HL-60/S4 (cell line): Measurements from ENCODE around the gene ZFYVE28.

Experiments used
- in situ Hi-C: fragments of 300-500 bp; cut with MboI; formaldehyde crosslinking; loops from 2 replicates; pipeline ENCODE4 v1.14.3; 2022; ENCODE audit warnings: low sequenced_read_pairs

ZFYVE28 gene

DNA sequence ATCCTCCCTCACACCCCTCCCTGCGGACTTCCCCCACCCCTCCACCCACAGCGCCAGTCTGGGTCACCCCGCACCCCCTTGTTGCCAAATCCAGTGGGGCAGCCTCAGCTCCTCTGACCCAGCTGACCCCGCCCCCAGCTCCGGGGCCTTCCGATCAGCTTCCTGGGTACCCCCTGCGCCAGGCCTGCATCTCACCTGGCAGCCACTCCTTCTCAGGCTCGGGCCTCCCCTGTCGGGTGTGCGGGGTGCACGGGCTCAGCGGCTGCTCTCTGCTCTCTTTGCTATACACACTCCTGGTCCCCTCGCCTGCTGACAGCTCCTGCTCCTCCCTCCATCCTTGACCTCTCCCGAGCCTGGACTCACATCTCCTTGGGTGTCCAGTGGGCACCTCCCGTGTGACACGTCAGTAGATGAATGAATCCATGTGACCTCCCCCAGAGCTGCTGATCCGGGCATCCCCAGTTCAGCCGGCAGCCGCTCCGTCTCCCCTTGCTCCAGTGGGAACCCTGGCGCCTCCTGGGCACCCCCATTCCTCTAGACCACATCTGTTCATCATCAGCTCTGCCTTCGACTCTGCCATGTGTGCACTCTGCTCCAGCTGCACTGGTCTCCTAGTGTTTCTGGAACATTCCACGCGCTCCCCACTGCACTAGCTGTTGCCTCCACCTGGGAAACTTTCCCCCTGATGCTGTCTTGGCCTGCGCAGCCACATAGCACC is 10.2 kb upstream of the ZFYVE28 start:
- in situ Hi-C loops = no loop called here

DNA sequence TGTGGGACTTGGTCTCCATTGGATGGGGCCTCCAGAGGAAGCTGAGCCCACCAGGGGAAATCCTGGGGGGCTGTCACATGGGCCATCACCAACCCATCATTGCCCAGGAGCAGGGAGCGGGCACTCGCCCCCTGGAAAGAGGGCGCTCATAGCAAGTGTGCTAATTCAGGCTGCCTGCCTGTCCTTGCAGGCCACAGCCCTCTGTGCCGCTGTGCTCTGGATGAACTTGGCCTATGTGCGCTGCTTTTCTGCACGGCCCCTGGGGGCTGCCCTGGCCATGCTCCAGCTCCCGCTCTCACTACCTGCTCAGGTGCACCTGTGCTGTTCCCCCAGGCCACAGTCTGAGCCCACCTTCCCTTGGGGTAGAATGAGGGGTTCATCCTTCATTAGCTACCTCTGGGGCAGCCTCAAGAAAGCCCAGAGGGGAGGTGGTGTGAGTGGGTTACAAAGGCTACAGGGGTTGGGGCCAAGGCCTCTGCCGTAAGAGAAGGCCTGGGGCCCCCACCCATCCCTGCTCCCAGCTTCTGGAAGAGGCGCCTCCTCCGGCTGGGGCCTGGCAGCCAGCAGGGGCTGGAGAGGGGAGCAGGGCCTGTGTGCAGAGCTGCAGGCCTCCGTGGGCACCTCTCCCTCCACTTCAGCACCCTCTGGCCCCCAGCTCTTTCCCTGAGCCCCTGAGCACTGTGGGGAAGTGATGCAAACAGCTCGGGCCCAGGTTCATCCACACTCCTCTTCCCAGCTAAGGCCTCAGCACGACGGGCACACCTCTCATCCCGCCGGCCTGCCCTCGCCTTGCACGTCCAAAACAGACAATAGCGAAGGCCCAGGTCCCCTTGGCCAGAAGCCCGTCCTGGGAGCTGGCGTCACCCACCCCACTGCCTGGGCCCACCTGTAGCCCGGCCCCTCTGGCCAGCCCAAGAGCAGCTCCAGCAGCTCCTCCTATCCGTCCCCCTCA is 9.2 kb upstream of the ZFYVE28 start:
- in situ Hi-C loops = no loop called here

DNA sequence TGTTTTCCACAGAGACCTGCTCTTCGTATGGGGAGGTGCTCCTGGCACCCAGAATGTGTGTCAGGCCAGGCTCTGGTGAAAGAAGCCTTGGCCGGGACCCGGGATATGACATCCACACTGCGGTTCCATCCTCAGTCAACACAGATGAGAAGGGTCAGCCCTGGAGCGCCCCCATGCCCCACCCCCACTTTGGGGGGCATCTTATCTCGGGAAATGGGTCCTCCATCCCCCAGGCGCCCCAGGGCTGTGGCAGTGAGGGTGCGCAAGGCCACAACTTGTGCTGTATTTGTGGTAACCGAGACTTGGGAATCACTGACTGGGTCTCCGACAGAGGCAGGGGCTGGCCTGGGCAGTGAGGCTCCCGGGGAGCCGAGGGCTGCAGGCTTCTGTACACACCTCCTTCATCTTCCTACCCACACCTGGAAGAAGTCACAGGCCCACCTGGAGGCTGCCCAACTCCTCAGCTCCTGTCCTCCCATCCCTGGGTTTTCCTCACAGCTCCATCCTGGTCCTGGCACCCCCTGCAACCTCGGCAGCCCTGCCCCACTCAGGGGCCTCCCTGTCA is 8.3 kb upstream of the ZFYVE28 start:
- in situ Hi-C loops = no loop called here

DNA sequence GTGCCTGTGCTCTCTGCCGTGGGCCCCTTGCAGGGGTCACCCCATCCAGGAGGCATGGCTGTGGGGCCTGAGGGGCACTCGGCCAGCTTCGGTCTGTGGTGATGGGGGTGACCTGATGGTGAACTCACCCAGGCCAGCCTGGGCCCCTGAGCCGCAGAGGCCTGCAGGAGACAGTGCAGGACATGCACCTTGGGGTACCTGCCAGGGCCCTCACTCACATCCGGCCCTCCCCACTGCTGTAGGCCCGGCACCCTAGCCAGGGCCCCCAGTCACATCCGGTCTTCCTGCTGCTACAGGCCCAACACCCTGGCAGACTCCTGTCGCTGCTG is 7.6 kb upstream of the ZFYVE28 start:
- in situ Hi-C loops = no loop called here

DNA sequence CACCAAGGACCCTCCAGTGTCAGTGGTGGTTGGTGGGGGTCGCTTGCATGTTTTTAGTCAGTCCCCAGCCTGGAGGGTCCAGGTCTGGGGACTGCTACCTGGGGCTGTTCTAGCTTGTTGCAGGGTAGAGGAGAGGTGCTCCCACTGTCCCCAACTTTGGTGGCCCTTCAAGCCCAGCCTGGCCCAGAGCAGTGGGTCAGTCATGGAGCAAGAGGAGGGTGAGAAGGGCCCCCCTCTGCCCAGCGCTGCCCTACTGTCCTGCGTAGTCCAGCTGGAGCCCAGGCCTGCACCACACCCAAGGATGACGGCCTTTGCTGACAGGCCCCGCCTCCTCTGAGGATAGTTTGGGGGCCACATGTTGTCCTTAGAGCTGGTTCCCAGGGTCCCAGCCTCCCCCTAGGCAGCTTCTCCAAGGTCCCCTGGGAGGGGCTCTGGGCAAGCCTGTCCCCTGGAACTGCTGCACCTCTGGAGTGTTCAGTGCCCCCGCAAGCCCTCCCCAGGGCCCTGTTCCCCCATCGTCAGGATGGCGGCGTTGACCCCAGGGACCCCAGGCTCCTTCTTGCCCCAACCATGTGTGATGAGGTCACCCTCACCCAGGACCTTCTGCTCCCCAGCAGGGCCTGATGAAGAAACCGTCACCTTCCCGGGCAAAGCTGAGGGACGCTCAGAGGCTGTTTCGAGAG is 7.1 kb upstream of the ZFYVE28 start:
- in situ Hi-C loops = no loop called here

DNA sequence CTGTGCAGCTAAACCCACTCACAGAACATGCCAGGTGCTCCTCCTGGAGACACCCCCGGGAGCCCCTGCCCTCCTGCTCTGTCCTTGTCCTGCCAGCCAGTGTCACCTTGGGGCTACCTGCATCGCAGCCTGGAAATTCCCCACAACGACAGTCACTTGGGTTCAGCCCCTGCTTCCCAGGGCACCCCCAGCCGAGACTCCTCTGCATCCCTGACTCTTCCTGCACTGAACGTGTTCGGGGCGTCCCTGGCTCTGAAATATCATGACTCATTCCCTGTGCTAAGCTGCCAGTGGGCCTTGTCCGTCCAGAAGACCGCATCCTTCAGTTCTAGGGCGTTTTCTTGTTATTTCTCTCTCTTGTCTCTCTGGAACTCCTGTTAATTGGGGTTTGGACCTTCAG is 6.1 kb upstream of the ZFYVE28 start:
- in situ Hi-C loops = no loop called here

DNA sequence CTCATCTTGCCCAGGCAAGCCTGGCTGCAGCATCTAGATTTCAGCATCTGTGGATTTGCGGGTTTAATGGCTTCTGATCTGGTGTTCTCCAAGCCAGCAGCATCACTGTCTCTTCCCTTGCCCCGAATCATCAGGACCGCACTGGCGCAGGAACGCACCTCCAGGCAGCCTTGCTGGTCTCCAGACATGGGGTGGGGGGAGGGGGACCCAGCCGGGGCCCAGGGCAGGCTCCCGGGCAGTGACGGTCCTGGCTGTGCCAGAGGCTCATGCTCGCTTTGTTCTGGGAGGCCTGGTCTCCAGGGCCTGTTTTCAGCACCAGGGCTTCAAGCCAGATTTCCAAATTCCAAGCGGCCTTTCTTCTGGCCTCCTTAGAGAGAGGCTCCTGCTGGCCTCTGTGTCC is 5.2 kb upstream of the ZFYVE28 start:
- in situ Hi-C loops = no loop called here

DNA sequence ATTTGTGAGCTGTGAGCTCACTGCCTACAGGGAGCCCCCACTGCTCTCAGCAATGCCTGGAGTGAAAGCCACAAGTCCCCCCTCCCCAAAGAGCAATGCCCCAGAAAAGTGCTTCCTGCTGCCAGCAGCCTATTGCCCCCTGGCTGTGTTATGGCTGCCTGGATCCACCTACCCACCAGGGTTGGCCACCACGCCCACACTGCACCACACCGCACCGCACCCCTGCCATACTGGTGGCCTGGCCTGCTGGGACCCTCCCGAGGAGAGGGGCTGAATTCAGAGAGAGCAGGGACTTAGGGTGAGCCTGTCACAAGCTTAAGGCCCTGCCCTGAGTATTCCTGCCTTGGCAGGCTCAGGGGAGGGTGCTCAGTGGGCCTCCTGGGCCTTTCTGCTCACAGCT is 4.6 kb upstream of the ZFYVE28 start:
- in situ Hi-C loops = no loop called here

DNA sequence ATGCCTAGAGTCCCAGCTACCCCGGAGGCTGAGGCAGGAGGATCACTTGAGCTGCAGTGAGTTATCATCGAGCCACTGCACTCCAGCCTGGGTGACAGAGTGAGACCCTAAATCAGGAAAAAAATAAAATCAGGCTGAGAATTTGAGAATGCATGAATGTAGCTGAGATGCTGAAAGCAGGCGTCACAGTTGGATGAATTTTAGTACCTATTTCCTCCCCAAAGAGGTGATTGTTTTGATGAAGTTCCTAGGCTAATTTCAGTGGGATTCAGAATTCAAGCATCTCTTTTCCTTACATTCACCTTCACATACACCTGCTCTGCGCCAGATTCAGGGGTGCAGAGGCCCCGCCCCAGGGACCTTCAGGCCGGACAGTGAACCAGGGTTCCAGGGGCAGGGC is 3.5 kb upstream of the ZFYVE28 start:
- in situ Hi-C loops = no loop called here

DNA sequence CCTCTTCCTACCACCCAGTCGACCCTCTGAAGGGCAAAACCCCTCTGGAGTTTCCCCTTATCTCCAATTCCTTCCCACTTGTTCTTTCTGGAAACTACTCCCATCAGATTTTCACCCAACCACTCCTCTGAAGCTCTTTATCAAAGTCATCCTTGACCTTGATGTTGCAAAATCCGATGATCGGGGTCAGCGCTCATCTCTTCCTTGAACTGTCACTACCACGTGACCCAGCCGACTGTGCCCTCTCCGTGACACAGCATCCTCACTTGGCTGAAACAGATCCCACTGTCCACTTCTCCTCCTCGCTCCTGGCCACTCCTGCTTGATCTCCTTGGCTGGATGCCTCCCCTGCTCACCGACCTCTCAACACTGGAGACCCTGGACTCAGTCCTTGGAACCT is 1.4 kb upstream of the ZFYVE28 start:
- in situ Hi-C loops = no loop called here

DNA sequence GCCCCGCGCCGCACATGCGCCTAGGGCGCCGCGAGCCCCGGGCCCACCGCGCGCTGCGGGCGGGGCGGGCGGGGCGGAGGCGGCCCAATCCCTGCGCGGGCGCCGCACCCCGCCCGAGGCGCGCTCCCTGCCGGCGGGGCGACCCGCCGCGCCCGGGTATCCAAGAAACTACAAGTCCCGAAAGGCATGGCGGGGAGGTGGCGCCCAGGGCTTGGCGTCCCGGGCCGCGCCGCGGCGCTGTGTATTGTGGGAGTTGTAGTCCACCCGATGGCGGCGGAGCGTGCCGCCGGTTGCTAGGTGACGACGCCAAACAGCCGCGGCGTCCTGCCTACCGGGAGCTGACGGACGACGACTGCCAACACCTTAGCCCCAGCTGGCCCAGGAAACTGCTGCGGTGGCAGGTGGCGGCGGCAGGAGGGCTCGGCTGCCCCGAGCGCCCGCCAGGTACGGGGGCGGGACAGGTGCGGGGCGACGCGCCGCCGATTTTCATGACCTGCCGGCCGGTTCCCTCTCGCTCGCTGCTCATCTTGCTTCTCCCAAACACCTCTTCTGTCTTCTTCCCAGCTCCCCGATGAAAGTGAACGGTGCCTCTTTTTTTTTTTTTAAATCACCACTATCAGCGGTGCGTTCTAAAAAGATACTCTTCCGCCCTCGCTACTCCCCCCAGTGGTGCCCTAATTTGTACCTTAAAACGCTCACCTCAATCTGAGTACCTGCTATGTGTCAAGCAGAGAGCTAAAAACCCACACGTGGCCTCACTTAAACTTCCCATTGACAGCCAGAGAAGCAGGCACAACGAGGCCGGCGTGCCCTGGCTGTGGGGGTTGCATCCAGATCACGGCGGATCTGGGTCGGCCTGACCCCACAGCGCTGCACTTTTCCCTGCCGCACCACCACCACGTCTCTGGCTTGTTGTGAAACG is 466 bp upstream of the ZFYVE28 start, which contains the start of gene CFAP99:
Gene CFAP99, plus strand, starts transcription at position 306 of the 922 bp plus-strand sequence.
- in situ Hi-C loops = no loop called here

DNA sequence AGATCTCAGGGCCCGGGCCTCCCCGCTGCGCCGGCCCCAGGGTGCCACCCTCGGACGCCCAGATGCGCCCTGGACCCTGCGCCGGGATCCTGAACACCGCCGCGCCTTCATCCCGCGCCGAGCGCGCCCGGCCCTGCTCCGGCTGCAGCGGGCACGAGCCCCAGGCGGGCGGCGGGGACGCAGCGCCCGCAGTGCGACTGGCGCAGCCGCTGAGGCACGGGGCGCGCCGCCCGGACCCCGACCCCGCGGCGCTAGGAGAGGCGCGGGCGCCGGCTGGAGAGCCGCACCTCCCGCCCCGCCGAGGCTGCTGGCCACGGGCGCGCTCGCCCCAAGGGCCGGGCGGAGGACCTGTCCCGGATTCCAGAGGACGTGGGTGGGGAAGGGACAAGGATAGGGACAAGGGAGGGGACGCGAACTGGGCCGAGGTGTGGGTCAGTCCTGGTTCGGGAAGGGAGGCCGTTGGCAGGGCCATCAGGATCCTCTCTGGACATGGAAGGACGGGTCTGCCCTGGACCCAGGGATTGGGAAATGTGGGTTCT is 1.1 kb downstream of the ZFYVE28 start:
- in situ Hi-C loops = no loop called here

DNA sequence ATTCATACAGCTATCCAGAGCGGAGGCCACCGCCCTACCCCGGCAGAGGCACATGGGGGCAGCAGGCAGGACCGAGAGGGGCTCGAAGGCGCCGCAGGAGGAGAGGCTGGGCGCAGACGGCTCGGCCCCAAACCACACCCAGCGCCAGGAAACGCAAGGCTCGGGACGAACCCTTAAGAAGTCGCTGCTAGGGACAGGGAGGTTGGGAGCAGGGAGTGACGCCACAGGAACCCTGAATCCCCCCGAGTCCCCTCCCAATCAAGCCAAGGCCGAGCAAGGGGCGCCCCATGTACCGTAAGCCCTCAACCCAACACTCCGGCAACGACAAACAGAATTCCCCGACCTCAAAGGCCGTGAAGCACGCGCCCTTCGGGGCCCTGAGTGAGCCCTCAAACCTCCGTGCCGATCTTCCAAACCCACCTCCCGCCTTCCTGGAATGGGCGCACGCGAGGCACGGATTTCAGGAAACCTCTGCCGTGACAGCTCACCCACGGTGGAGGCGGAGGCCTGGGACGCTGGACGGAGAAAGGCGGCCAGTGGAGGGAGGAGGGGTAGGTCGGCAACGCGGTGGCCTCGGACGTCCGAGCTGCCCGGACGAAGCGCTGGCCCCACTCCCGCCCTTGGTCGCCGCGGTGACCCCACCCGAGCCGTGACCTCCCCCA is 1.8 kb downstream of the ZFYVE28 start:
- in situ Hi-C loops = no loop called here

DNA sequence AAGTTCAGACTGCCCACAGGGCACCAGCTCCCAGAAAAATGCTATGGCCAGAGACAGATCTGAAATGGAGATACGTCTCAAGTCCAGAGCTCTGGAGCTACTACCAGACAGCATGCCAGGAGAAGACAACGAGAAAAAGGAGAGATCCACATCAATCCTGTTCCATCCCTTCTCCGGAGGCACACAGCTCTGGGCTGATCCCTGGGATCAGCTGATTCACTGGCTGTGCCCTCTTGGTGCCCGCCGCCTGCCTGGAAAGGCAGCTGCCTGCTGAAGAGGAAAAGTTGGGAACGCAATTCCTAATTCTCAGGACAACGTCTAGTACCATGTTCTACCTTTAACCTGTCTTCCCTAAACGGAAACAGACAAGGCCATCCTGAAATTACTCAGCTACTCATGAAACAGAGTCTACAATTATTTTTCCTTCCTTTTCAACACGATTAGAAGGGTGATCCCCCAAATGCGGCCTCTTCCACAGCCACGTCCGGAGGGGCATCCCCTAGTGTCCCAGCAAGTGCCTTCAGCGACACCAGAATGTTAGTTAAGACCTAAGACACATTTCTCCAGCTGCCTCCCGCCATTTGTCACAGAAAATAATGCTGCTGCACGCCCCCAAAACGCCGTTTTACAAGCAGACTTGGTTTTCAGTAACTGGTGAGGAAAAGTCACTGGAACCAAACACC is 2.4 kb downstream of the ZFYVE28 start:
- in situ Hi-C loops = no loop called here

DNA sequence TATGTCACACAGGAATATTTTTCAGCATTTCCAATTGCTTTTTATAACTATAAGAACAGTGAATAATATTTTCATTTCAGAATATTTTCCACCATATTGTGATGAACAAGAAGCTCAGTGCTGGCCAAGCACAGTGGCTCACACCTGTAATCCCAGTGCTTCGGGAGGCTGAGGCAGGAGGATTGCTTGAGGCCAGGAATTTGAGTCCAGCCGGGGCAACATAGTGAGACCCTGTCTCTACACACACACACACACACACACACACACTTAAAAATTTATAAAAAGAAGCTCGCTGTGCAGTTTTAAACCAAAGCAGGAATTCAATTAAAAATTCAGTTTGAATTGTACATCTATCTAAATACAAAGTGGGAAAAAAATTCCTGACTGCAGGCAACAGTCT is 3.2 kb downstream of the ZFYVE28 start:
- in situ Hi-C loops = no loop called here

DNA sequence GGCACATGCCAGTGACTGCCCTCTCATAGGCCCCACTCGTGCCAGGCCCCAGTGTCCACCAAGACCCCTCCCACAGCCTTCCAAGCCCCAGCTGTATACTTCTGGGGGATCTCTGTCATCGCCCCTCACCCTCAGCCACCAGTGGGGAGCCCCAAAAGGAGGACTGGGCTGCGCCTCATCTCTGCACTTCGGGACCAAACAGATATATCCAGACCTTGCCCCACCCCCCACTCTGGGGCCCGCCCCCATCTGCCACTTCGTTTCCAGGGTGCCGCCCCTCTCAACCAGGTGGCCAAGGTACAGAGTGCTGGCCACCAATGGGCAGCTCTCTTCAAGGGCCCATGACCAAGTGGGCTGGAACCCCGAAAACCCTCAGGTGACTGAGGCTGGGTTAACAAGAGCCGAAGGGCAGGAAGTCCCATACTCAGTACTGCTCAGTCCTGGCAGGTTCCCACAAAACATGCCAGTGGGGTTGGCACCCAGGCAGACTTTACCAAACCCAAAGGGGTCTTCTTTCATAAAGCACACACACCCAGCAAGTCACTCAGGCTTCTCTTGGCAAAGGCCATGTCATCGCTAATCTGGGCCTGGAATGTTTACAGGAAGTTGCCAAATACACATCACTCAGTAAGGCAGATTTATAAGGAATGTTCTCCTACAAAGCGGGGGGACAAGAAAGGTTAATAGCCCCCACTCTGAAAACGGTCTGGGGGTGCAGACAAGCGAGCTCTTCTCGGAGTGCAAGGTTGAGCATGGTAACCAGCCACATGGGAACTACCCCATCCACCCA is 4.4 kb downstream of the ZFYVE28 start:
- in situ Hi-C loops = no loop called here

DNA sequence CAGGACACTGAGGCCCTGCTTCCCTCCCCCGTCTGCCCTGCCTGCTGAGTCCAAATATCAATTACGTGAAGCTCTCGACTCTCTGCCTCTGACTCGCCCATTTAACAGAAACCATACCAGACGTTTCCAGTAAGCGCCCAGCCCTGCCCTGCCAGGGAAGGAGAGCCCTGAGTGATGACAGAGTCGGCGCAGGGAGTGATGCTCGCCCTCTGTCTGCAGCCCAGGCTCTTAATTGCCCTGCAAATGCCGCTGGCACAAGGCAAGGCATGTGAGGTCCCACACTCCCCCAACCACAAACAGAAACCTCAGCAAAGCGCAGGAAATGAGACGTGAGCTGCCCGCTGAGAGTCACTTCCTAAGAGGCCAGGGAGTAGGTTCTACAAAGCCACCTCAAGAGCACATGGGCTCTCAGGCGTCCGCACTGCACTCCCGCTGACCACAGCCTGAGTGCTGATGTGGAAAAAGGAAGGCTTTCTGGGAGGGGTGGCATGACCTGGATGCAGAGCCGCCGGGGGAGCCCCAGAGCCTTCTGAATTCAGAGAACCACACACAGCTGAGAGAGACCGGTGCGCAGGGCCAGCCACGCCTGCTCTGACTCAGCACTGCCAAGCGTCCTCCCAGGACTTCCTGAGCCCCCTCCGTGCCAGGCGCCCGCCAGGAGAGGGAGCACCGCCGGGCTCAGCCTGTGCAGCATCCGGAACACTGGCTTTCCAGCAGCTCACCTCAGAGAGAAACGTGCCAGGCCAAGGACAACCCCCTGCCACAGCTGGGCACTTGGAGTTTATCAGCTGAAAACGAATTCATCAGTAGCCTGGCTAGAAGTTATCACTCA is 5.3 kb downstream of the ZFYVE28 start:
- in situ Hi-C loops = no loop called here
